ENCODE results near the gene KRTAP12-2.

The KRTAP12-2 gene

GRCh38 chr21:44708213-44708865 is 41.6 kb upstream of the KRTAP12-2 start:
- H3K4me3 ChIP-seq (ENCODE audit: low read depth, low read length), result no peak overlapping the region
- in situ Hi-C loops (cut with HindIII; ENCODE audit: low sequenced_read_pairs), result no loop called here
- DNase-seq (ENCODE audit: low read depth), result no peak
- no peak for TF ChIP-seq CTCF (IDR thresholded peaks at IDR 0.05; ENCODE audit: low read depth, low read length, missing control alignments)

- no peak for TF ChIP-seq CTCF (IDR thresholded peaks at IDR 0.05; ENCODE audit: low read depth, low read length, missing control alignments)
- in situ Hi-C loops (cut with HindIII; ENCODE audit: low sequenced_read_pairs), result no loop called here
- no peak for DNase-seq (ENCODE audit: low read depth)
- no peak overlapping the region for H3K4me3 ChIP-seq (ENCODE audit: low read depth, low read length)
Measured at GRCh38 chr21:44706706-44707581, 40.2 kb upstream of the KRTAP12-2 start.

- H3K4me3 ChIP-seq (ENCODE audit: low read depth, low read length), result no peak overlapping the region
- no peak for TF ChIP-seq CTCF (IDR thresholded peaks at IDR 0.05; ENCODE audit: low read depth, low read length, missing control alignments)
- no peak for DNase-seq (ENCODE audit: low read depth)
- in situ Hi-C loops (cut with HindIII; ENCODE audit: low sequenced_read_pairs), result no loop called here
Measured at GRCh38 chr21:44706026-44706705, 39.4 kb upstream of the KRTAP12-2 start.

- in situ Hi-C loops (cut with HindIII; ENCODE audit: low sequenced_read_pairs), result no loop called here
- no peak for TF ChIP-seq CTCF (IDR thresholded peaks at IDR 0.05; ENCODE audit: low read depth, low read length, missing control alignments)
Measured at GRCh38 chr21:44704636-44705001, 37.9 kb upstream of the KRTAP12-2 start.

GRCh38 chr21:44703731-44704635 is 37.3 kb upstream of the KRTAP12-2 start:
- no peak for DNase-seq (ENCODE audit: low read depth)
- no peak overlapping the region for H3K4me3 ChIP-seq (ENCODE audit: low read depth, low read length)
- in situ Hi-C loops (cut with HindIII; ENCODE audit: low sequenced_read_pairs), result no loop called here
- no peak for TF ChIP-seq CTCF (IDR thresholded peaks at IDR 0.05; ENCODE audit: low read depth, low read length, missing control alignments)

More at GRCh38 chr21:44704636-44705001, 37.9 kb upstream of the KRTAP12-2 start:
- no peak for DNase-seq (ENCODE audit: low read depth)
- no peak overlapping the region for H3K4me3 ChIP-seq (ENCODE audit: low read depth, low read length)

Measured in astrocyte of the cerebellum (primary cell).